HG03521 (cell line): ENCODE data around the gene TEDC2.

ENCODE experiments used
- ATAC-seq: cut with Tn5 transposase; IDR thresholded peaks from one replicate; pipeline ENCODE4 v1.9.1; 2021; ENCODE audit warnings: mild to moderate bottlenecking, moderate library complexity; ENCODE audit not compliant: unreplicated experiment

The TEDC2 gene

GRCh38 chr16:2493605-2494004 is 33.7 kb downstream of the TEDC2 start:
- no peak for ATAC-seq

GRCh38 chr16:2494616-2495015 is 34.7 kb downstream of the TEDC2 start:
- ATAC-seq: no peak

GRCh38 chr16:2495041-2495440 is 35.1 kb downstream of the TEDC2 start:
- ATAC-seq: no peak

GRCh38 chr16:2496223-2497115 is 36.6 kb downstream of the TEDC2 start:
- no peak for ATAC-seq

GRCh38 chr16:2497116-2497630 is 37.3 kb downstream of the TEDC2 start:
- ATAC-seq: no peak

- ATAC-seq: no peak
These were observed 38.0 kb downstream of the TEDC2 start for GRCh38 chr16:2497695-2498484.

GRCh38 chr16:2498531-2499253 is 38.8 kb downstream of the TEDC2 start:
- ATAC-seq: no peak

- ATAC-seq: no peak
These were observed 39.5 kb downstream of the TEDC2 start for GRCh38 chr16:2499454-2499853.

- no peak for ATAC-seq
These were observed 40.1 kb downstream of the TEDC2 start for GRCh38 chr16:2499890-2500429.

GRCh38 chr16:2500430-2500917 is 40.6 kb downstream of the TEDC2 start:
- ATAC-seq: no peak

- no peak for ATAC-seq
These were observed 41.2 kb downstream of the TEDC2 start for GRCh38 chr16:2500918-2501750.

GRCh38 chr16:2501946-2502895 is 42.3 kb downstream of the TEDC2 start:
- ATAC-seq: no peak

GRCh38 chr16:2505695-2506094 is 45.8 kb downstream of the TEDC2 start:
- ATAC-seq: no peak

GRCh38 chr16:2507052-2507659 is 47.2 kb downstream of the TEDC2 start:
- ATAC-seq: no peak

GRCh38 chr16:2507665-2508064 is 47.8 kb downstream of the TEDC2 start:
- no peak for ATAC-seq

- ATAC-seq: no peak
These were observed 49.0 kb downstream of the TEDC2 start for GRCh38 chr16:2508722-2509400.

- ATAC-seq: no peak
These were observed 51.4 kb downstream of the TEDC2 start for GRCh38 chr16:2511128-2511800.
